ENCODE results near the gene CYP3A7. TPM values are rescaled to one million over a fixed set of nuclear protein-coding genes. Genes with fewer than 3 reads are reported as not detected.

The CYP3A7 gene
- total and polyA plus RNA-seq, 2 of the 13 experiments (the other 11 are each of a cell fraction or from before 2014, with no cell fraction given): 5.8 to 6.4 TPM

DNA sequence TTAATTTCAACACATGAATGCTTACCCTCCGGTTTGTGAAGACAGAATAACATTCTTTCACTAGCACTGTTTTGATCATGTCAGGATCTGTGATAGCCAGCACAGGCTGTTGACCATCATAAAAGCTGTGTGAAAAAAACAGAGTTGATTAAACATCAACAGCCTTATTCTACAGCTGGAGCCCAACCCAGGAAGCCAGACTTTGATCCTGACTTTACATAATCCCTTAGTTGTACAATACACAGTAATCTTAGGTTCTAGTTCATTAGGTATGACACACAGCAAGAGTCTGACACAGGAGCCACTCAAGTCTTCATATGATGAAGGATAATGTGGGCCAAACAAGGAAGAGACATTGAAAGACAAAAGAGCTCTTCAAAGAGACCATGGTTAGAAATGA, 37.6 kb upstream of the CYP3A7 start (continued):
- TF ChIP-seq ZNF331 (CRISPR knock-in tag; IDR thresholded peaks at IDR 0.05) (peak; percentile 88), ZNF780A (CRISPR knock-in tag; IDR thresholded peaks at IDR 0.05) (no peak), ZNF274 (CRISPR knock-in tag; IDR thresholded peaks at IDR 0.05) (no peak), POGZ (CRISPR knock-in tag; IDR thresholded peaks at IDR 0.05) (peak; percentile 63), ERF (CRISPR knock-in tag; IDR thresholded peaks at IDR 0.05) (0 out of 2 replicates have a peak, but pooled peaks have one; percentile 37), HOXA5 (CRISPR knock-in tag; IDR thresholded peaks at IDR 0.05) (0 out of 2 replicates have a peak, but pooled peaks have one; percentile 30), FOXA3 (CRISPR knock-in tag; IDR thresholded peaks at IDR 0.05) (peak; percentile 79), RXRB (CRISPR knock-in tag; IDR thresholded peaks at IDR 0.05; ENCODE audit: borderline replicate concordance) (peak; percentile 71), EP300 (IDR thresholded peaks at IDR 0.05; ENCODE audit: low read depth in 2 of 2, low read length in 2 of 2) (peak in 1 of 2 experiments; percentile 72; a peak in 1 of 4 replicates), EP300 (CRISPR knock-in tag; IDR thresholded peaks at IDR 0.05; ENCODE audit: borderline replicate concordance) (no peak), MZF1 (CRISPR knock-in tag; IDR thresholded peaks at IDR 0.05; ENCODE audit: borderline replicate concordance) (no peak), HNF4G (IDR thresholded peaks at IDR 0.05; ENCODE audit: borderline replicate concordance, low read depth, low read length) (peak; percentile 86), HNF4G (CRISPR knock-in tag; IDR thresholded peaks at IDR 0.05; ENCODE audit: borderline replicate concordance, low read depth) (peak; percentile 43; the same call in 1 of the 2 replicates), ATF7-NPFF (CRISPR knock-in tag; IDR thresholded peaks at IDR 0.05; ENCODE audit: low read depth) (no peak), NFYC (CRISPR knock-in tag; IDR thresholded peaks at IDR 0.05) (no peak), MIER3 (CRISPR knock-in tag; IDR thresholded peaks at IDR 0.05; ENCODE audit: borderline replicate concordance) (0 out of 2 replicates have a peak, but pooled peaks have one; percentile 57), ZMYM4 (CRISPR knock-in tag; IDR thresholded peaks at IDR 0.05) (0 out of 2 replicates have a peak, but pooled peaks have one; percentile 26), MTA1 (CRISPR knock-in tag; IDR thresholded peaks at IDR 0.05; ENCODE audit: borderline replicate concordance) (no peak), SOX5 (CRISPR knock-in tag; IDR thresholded peaks at IDR 0.05; ENCODE audit: borderline replicate concordance) (peak; percentile 64; the same call in 1 of the 2 replicates), ZFYVE20 (CRISPR knock-in tag; IDR thresholded peaks at IDR 0.05; ENCODE audit: borderline replicate concordance, low read depth) (no peak), ZNF607 (CRISPR knock-in tag; IDR thresholded peaks at IDR 0.05; ENCODE audit: borderline replicate concordance) (no peak)
- TF ChIP-seq, protein P1, sequence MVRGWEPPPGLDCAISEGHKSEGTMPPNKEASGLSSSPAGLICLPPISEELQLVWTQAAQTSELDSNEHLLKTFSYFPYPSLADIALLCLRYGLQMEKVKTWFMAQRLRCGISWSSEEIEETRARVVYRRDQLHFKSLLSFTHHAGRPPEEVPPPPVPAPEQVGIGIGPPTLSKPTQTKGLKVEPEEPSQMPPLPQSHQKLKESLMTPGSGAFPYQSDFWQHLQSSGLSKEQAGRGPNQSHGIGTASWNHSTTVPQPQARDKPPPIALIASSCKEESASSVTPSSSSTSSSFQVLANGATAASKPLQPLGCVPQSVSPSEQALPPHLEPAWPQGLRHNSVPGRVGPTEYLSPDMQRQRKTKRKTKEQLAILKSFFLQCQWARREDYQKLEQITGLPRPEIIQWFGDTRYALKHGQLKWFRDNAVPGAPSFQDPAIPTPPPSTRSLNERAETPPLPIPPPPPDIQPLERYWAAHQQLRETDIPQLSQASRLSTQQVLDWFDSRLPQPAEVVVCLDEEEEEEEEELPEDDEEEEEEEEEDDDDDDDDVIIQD (CRISPR knock-in tag; IDR thresholded peaks at IDR 0.05; ENCODE audit: low read depth): peak; percentile 76; the same call in 1 of the 2 replicates
- TF ChIP-seq, protein P2, sequence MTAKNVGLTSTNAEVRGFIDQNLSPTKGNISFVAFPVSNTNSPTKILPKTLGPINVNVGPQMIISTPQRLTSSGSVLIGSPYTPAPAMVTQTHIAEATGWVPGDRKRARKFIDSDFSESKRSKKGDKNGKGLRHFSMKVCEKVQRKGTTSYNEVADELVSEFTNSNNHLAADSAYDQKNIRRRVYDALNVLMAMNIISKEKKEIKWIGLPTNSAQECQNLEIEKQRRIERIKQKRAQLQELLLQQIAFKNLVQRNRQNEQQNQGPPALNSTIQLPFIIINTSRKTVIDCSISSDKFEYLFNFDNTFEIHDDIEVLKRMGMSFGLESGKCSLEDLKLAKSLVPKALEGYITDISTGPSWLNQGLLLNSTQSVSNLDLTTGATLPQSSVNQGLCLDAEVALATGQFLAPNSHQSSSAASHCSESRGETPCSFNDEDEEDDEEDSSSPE (CRISPR knock-in tag; IDR thresholded peaks at IDR 0.05): no peak
- TF ChIP-seq, protein P3, sequence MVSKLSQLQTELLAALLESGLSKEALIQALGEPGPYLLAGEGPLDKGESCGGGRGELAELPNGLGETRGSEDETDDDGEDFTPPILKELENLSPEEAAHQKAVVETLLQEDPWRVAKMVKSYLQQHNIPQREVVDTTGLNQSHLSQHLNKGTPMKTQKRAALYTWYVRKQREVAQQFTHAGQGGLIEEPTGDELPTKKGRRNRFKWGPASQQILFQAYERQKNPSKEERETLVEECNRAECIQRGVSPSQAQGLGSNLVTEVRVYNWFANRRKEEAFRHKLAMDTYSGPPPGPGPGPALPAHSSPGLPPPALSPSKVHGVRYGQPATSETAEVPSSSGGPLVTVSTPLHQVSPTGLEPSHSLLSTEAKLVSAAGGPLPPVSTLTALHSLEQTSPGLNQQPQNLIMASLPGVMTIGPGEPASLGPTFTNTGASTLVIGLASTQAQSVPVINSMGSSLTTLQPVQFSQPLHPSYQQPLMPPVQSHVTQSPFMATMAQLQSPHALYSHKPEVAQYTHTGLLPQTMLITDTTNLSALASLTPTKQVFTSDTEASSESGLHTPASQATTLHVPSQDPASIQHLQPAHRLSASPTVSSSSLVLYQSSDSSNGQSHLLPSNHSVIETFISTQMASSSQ (IDR thresholded peaks at IDR 0.05; ENCODE audit: low read depth): peak; percentile 52; the same call in 1 of the 2 replicates
- TF ChIP-seq, protein P3 (CRISPR knock-in tag; IDR thresholded peaks at IDR 0.05; ENCODE audit: borderline replicate concordance): no peak
